WTC11 (cell line): ENCODE results near the gene GALNT7. TPM values are rescaled to one million over a fixed set of nuclear protein-coding genes. Genes with fewer than 3 reads are reported as not detected.

Experiments used
- ATAC-seq: fragments of 200-7000 bp; cut with Tn5 transposase; 2 replicates; pipeline ENCODE4 v1.10.0; 2021; ENCODE audit warnings: mild to moderate bottlenecking, moderate library complexity
- CTCF ChIA-PET: fragments of 300-600 bp; sonication (Branson Sonifier 250); formaldehyde crosslinking; loops from one replicate; lab custom pipeline; 2021; ENCODE audit warnings: antibody characterized with exemption; lab: Charles Lee
- POLR2A ChIA-PET: fragments of 350-600 bp; sonication (Branson Sonifier 250); formaldehyde crosslinking; loops from one replicate; lab custom pipeline; 2021; ENCODE audit warnings: antibody characterized with exemption; lab: Charles Lee
- DNase-seq: peaks from one replicate; pipeline ENCODE4 v3.0.0; 2021; ENCODE audit warnings: low spot score
- H3K27ac Mint-ChIP-seq: 2 replicates; pipeline ENCODE4 v1.8.0; 2021; ENCODE audit warnings: mixed read lengths
- H3K27me3 Mint-ChIP-seq: 2 replicates; pipeline ENCODE4 v1.8.0; 2021; ENCODE audit warnings: low read depth, mild to moderate bottlenecking, moderate library complexity, mixed read lengths
- H3K36me3 Mint-ChIP-seq: 2 replicates; pipeline ENCODE4 v1.8.0; 2021; ENCODE audit warnings: mixed read lengths
- H3K4me1 Mint-ChIP-seq: 2 replicates; pipeline ENCODE4 v1.8.0; 2022; ENCODE audit warnings: mixed read lengths
- H3K4me3 Mint-ChIP-seq: 2 replicates; pipeline ENCODE4 v1.8.0; 2021; ENCODE audit warnings: mild to moderate bottlenecking, moderate library complexity, mixed read lengths
- H3K9me3 Mint-ChIP-seq: 2 replicates; pipeline ENCODE4 v1.8.0; 2021; ENCODE audit warnings: mixed read lengths
- AFF4 ChIP-seq: sonication (generic); formaldehyde crosslinking; IDR thresholded peaks from 2 replicates; pipeline ENCODE4 v1.8.1; 2023; ENCODE audit warnings: mild to moderate bottlenecking, missing genetic modification reagents, borderline replicate concordance
- ARID4B ChIP-seq: sonication (generic); formaldehyde crosslinking; IDR thresholded peaks from 2 replicates; pipeline ENCODE4 v1.8.0; 2023; ENCODE audit warnings: missing genetic modification reagents, mild to moderate bottlenecking, borderline replicate concordance
- CTCF ChIP-seq: fragments of 200-600 bp; IDR thresholded peaks from 2 replicates; pipeline ENCODE4 v1.8.0; 2022; ENCODE audit warnings: antibody characterized with exemption
- FOXJ3 ChIP-seq: sonication (generic); formaldehyde crosslinking; IDR thresholded peaks from 2 replicates; pipeline ENCODE4 v1.9.0; 2021; ENCODE audit warnings: missing genetic modification reagents, mild to moderate bottlenecking, borderline replicate concordance
- FOXP1 ChIP-seq: sonication (generic); formaldehyde crosslinking; IDR thresholded peaks from 2 replicates; pipeline ENCODE4 v1.8.0; 2022; ENCODE audit warnings: missing genetic modification reagents, mild to moderate bottlenecking, moderate library complexity, borderline replicate concordance
- IRF2 ChIP-seq: sonication (generic); formaldehyde crosslinking; IDR thresholded peaks from 2 replicates; pipeline ENCODE4 v1.8.0; 2022; ENCODE audit warnings: low read depth, missing genetic modification reagents, borderline replicate concordance
- MXD4 ChIP-seq: fragments of 250-450 bp; sonication (Bioruptor Pico); IDR thresholded peaks from 2 replicates; pipeline ENCODE4 v1.8.0; 2021; ENCODE audit warnings: mild to moderate bottlenecking, moderate library complexity, borderline replicate concordance
- MYBL2 ChIP-seq: sonication (generic); formaldehyde crosslinking; IDR thresholded peaks from 2 replicates; pipeline ENCODE4 v1.8.1; 2023; ENCODE audit warnings: mild to moderate bottlenecking, moderate library complexity, missing genetic modification reagents
- NFYB ChIP-seq: sonication (generic); formaldehyde crosslinking; conservative IDR thresholded peaks from 2 replicates; pipeline ENCODE4 v1.8.0; 2022; ENCODE audit warnings: low read depth, missing genetic modification reagents
- NR3C1 ChIP-seq: sonication (generic); formaldehyde crosslinking; conservative IDR thresholded peaks from 2 replicates; pipeline ENCODE4 v1.8.1; 2023; ENCODE audit warnings: low read depth, mild to moderate bottlenecking, missing genetic modification reagents
- PREB ChIP-seq: sonication (generic); formaldehyde crosslinking; IDR thresholded peaks from 2 replicates; pipeline ENCODE4 v1.8.1; 2022; ENCODE audit warnings: mild to moderate bottlenecking, missing genetic modification reagents, moderate library complexity, borderline replicate concordance
- TEAD1 ChIP-seq: sonication (generic); formaldehyde crosslinking; IDR thresholded peaks from 2 replicates; pipeline ENCODE4 v1.8.0; 2022; ENCODE audit warnings: mild to moderate bottlenecking, missing genetic modification reagents
- TP53 ChIP-seq: sonication (generic); formaldehyde crosslinking; IDR thresholded peaks from 2 replicates; pipeline ENCODE4 v1.8.1; 2023; ENCODE audit warnings: mild to moderate bottlenecking, missing genetic modification reagents
- ZMAT4 ChIP-seq: fragments of 250-450 bp; sonication (Bioruptor Pico); IDR thresholded peaks from 2 replicates; pipeline ENCODE4 v1.9.0; 2021; ENCODE audit warnings: mild to moderate bottlenecking
- ZNF232 ChIP-seq: sonication (generic); formaldehyde crosslinking; IDR thresholded peaks from 2 replicates; pipeline ENCODE4 v1.8.0; 2022; ENCODE audit warnings: mild to moderate bottlenecking, missing genetic modification reagents
- ZNF423 ChIP-seq: fragments of 250-450 bp; sonication (Bioruptor Pico); IDR thresholded peaks from 2 replicates; pipeline ENCODE4 v2.1.2; 2022; ENCODE audit warnings: mild to moderate bottlenecking, moderate library complexity
- ZNF532 ChIP-seq: fragments of 250-450 bp; sonication (Bioruptor Pico); IDR thresholded peaks from 2 replicates; pipeline ENCODE4 v1.9.0; 2021; ENCODE audit warnings: mild to moderate bottlenecking, borderline replicate concordance
- ZSCAN18 ChIP-seq: fragments of 250-450 bp; sonication (Bioruptor Pico); IDR thresholded peaks from 2 replicates; pipeline ENCODE4 v2.1.2; 2022; ENCODE audit warnings: mild to moderate bottlenecking, moderate library complexity
- total RNA-seq: library from RNA; stranded (reverse); gene quantifications from 3 replicates; pipeline ENCODE4 v1.2.3, GENCODE V29; 2021

The GALNT7 gene
- total RNA-seq, 1 experiment from 2014 or later = 86.9 TPM

- peaks cover 6% of the 10 kb centered on the region for H3K4me1 Mint-ChIP-seq
- no peak for TF ChIP-seq ZMAT4
- TF ChIP-seq ZNF423 = no peak
- TF ChIP-seq IRF2 (CRISPR knock-in tag) = no peak
- no peak for TF ChIP-seq AFF4
- no peak for TF ChIP-seq PREB (CRISPR knock-in tag)
- TF ChIP-seq TP53 (CRISPR knock-in tag) = no peak
- no peak for TF ChIP-seq TEAD1 (CRISPR knock-in tag)
- no peak for TF ChIP-seq MYBL2 (CRISPR knock-in tag)
- no peak for TF ChIP-seq ARID4B (CRISPR knock-in tag)
- no peak for TF ChIP-seq ZNF232
- no peak for TF ChIP-seq MXD4 (CRISPR knock-in tag)
- no peak for TF ChIP-seq NFYB (CRISPR knock-in tag)
- TF ChIP-seq NR3C1 = no peak
- no peak for TF ChIP-seq CTCF
- TF ChIP-seq ZSCAN18 (CRISPR knock-in tag) = no peak
- TF ChIP-seq FOXP1 (CRISPR knock-in tag) = no peak
- TF ChIP-seq ZNF532 = no peak
- no peak for TF ChIP-seq FOXJ3 (CRISPR knock-in tag)
- TF ChIP-seq, all 79 proteins: peak for 0
- Mint-ChIP-seq H3K27ac (no peak overlapping the region), H3K4me3 (no peak overlapping the region), H3K27me3 (no peaks in the 10 kb centered on the region), H3K9me3 (no peaks in the 10 kb centered on the region), H3K36me3 (no peaks in the 10 kb centered on the region)
- CTCF ChIA-PET = no interaction called here
- no peak for ATAC-seq
- POLR2A ChIA-PET = no interaction called here
- no peak for DNase-seq
Observed at GRCh38 chr4:173146456-173146855, 22.2 kb upstream of the GALNT7 start.
